Forelimb muscle (tissue), 1 donor: ENCODE measurements around the gene ECSIT. TPM values are rescaled to one million over a fixed set of nuclear protein-coding genes. Genes with fewer than 3 reads are reported as not detected.

ENCODE experiments used
- DNase-seq: peaks from one replicate; pipeline ENCODE4 v3.0.0-alpha.2; 2013; ENCODE audit warnings: low read depth
- polyA plus RNA-seq: library from polyadenylated mRNA; unstranded; fragments of 120-200 nt; gene quantifications from one replicate; pipeline ENCODE4 v1.2.1, GENCODE V29; 2013; ENCODE audit not compliant: insufficient read length

The ECSIT gene
- polyA plus RNA-seq, 1 donor, result 38.2 TPM

DNA sequence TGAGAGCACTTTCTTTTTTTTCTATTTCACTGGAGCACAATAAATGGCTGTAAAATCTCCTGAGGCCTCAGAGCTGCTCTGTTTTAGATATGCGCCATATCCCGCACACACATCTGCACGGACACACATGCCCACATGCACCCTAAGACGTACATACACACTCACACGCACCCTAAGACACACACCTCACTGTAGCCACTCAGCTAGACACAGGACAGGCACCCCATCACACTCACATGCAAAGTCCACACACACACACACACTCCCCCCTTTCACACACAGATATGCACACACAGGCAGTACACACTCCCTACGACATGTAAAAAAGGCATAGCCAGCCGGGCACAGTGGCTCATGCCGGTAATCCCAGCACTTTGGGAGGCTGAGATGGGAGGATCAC lies 21.3 kb upstream of the ECSIT start:
- no peak for DNase-seq

DNA sequence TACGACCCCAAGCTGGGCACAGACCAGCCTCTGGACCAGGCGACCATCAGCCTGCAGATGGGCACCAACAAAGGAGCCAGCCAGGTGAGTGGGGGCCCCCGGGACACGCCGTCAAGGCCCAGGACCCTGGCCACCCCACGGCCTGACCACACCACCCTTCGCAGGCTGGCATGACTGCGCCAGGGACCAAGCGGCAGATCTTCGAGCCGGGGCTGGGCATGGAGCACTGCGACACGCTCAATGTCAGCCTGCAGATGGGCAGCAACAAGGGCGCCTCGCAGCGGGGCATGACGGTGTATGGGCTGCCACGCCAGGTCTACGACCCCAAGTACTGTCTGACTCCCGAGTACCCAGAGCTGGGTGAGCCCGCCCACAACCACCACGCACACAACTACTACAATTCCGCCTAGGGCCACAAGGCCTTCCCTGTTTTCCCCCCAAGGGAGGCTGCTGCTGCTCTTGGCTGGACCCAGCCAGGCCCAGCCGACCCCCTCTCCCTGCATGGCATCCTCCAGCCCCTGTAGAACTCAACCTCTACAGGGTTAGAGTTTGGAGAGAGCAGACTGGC lies 20.5 kb upstream of the ECSIT start:
- DNase-seq, result no peak

DNA sequence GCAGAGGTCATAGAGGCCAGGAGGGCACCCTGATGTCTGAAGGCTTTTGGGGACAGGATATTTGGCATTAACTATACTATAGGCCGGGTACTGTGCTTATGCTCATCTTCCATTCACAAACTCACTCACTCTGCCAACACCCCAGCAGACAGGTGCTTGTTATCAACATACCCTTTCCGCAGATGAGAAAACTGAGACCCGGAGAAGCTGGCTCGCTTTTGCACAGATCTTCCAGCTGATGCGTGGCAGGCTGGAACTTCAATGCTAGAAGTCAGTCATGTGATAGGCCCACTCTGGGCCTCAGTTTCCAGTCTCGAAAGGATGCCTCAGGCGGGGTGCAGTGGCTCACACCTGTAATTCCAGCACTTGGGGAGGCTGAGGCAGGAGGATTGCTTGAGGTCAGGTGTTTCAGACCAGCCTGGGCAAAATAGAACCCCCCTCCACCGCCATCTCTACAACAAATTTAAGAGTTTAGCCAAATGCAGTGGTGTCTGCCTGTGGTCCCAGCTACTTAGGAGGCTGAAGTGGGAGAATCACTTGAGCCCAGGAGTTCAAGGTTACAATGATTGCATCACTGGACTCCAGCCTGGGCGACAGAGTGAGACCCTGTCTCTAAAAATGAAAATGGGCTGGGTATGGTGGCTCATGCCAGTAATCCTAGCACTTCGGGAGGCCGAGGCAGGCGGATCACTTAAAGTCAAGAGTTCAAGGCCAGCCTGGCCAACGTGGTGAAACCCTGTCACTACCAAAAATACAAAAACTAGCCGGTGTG lies 19.2 kb upstream of the ECSIT start:
- DNase-seq, result no peak

DNA sequence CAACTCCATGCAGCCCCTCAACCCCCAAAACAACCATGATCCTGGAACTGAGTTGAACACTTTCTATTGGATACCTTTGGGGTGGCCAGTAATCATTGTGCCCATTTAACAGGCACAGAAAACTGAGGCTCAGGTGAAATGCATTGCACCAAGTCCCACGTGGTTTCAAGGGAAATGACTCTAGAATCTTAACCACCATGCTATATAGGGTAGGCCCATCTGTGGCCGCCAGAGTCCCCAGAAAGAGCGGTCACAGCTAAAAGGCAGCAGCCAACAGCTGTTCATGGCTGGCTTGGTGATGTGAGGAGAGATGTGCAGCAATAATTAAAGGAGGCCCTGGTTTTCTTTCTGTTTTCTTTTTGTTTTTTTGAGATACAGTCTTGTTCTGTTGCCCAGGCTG lies 12.3 kb upstream of the ECSIT start:
- DNase-seq, result no peak

DNA sequence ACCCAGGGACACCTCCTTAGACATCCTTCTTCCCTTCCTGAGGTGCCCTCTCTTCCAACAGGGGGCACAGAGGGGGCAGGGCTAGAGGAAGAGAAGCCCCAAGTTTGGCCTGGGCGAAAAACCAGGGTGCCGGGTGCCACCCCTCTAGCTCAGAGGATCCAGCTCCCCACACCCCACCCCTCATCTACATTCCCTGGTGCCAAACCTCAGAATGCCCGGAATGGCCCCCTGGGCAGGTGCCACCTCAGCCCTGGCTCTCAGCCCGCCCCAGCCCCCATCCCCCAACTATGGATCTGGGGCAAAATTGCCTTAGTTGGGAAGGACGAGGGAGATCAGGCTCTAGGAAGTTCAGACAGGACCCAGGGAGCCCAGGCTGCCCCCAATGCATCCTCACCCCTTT lies 11.7 kb upstream of the ECSIT start:
- DNase-seq, result no peak

DNA sequence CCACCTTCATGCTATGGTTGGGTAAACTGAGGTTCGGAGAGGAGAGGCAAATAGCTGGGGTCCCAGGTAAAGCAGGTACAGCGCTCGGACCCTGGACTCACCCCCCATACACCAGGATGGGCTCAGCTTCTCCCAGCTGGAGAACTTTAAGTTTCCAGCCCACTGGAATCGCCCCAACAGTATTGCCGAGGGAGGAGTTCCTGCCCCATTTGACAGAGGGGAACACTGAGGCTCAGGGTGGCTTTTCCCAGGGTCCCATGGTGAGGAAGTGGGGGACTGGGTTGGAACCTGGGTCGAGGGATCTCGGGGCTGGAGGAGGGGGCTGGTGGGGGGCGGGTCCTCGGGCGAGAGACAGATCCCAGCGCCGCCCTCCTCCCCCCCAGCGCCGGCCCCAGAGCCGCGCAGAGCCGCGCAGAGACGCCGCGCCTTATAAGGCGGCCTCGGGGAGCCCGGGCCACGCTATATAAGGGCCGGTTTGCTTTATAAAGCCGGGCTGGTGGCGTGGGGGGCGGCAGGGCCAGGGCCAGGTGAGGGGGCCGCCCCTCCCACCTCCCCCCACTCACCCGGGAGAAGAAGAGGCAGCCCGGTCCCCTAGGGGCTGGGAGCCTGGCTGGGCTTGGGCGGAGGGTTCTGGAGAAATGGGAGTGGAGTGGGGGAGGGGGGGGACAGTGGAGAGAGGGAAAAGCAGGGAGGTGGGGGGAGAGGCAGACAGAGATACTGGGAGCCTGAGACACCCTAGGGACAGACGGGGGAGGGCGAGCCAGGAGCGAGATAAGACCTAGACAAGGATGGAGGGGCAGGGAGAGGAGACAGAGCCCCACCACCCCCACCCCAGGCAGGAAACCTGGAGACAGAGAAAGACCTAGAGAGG lies 10.8 kb upstream of the ECSIT start:
- no peak for DNase-seq

DNA sequence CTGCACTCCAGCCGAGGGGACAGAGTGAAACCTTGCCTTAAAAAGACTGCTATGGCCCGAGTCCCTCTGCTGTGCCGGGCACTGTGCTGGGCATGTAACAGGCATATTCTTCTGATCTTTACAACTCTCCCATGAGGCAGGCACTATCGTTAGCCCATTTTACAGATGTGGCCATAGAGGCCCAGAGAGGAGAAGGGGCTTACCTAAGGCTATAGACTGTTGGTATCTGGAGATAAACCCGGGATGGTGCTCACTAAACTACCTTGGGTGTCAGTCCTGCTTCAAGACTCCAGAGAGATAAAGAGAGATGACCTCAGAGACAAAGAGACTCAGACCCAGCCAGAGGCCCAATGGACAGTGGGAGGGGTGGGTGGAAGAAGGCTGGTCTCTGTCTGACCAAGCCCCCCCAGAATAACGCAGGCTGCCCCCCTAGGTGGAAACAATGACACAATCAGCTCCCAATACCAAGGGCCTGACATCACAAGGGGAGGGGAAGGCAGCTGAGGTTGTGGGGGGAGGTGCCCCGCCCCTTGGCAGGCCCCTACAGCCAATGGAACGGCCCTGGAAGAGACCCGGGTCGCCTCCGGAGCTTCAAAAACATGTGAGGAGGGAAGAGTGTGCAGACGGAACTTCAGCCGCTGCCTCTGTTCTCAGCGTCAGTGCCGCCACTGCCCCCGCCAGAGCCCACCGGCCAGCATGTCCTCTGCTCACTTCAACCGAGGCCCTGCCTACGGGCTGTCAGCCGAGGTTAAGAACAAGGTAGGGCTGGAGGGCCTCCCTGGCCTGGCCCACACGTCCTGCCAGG lies 9.5 kb upstream of the ECSIT start, which contains the start of gene CNN1:
TSS of gene CNN1 (plus strand) at position 620 of the 805 bp plus-strand sequence. CDS start at position 697, 77 bp downstream.
- DNase-seq, result no peak

DNA sequence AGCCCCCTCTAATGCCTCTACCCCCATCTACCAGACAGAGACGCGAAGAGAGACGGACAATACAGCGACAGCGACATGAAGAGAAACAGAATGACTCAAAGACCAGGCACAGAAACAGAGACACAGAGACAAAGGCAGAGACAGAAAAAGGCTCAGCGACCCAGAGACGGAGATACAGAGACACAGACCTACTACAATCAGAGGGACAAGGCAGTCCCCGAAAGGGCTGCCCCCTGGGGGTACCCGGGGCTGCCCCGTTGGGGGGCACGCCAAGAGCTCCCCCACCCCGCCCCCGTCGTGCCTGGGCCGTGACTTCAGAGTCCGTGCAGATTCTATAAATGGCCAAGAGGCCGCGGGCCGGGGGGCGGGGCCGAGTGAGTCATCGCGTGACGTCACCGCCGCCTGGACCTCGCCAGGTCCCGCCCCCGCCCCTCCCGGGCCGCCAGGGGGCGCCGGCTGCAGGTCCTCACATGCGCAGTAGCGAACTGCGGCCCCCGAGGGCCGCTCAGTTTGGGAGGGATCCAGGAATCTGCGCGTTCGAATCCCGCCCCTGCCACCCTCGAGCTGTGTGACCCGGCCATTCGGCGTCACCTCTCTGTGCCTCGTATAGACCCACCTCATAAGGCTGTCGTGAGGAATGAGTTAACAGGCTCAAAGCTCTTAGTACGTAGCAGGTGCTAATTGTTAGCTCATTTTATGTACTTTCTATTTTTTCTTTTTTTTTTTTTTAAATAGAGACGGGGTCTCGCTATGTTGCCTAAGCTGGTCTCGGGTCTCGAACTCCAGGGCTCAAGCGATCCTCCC lies 7.1 kb upstream of the ECSIT start:
- DNase-seq, result no peak

DNA sequence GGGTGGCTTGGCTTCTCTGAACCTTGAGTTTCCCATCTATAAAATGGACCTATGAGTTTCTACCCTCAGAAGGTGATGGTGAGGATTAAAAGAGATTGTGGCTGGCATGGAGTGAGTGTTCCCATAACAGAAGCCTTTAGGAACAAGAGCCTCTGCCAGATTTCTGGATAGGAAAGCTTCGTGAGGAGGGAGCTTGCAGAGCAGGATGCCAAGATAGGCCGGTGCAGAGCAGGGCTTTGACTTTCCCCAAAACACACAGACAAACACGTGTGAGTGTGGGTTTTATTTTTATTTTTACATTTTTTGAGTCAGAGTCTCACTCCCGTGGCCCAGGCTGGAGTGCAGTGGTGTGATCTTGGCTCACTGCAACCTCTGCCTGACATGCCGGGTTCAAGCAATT lies 6.0 kb upstream of the ECSIT start:
- DNase-seq, result no peak

DNA sequence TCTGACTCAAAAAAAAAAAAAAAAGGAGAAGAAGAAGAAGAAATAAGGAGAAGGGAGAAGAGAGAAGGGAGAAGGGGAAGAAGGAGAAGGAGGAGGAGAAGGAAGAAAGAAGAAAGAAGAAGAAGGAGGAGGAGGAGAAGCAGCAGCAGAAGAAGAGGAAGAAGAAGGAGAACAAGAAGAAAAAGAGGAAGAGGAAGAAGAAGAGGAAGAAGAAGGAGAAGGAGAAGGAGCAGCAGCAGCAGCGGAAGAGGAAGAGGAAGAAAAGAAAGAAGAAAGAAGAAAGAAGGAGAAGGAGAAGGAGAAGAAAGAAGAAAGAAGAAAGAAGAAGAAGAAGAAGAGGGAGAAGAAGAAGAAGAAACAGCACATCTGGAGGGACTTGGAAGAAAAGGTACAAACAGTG lies 5.6 kb upstream of the ECSIT start:
- no peak for DNase-seq

DNA sequence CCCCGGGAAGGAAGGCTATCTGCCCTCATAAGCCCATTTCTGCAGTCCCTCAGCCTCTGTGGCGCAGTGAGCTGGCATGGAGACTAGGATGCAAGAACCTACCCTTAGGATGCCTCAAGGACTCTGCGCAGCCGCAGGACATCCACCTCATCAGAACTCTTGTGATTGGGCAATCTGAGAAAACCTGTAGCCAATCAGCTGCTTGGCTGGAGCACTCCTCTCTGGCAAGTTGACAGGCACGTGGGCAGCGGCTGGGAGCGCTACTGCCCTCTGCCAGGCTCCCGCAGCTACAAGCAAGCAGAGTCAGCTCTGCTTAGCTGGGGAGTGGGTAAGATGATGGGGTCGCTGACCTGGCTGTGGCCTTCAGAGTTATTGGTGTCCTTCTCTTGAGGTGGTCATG lies 1.5 kb upstream of the ECSIT start:
- no peak for DNase-seq

DNA sequence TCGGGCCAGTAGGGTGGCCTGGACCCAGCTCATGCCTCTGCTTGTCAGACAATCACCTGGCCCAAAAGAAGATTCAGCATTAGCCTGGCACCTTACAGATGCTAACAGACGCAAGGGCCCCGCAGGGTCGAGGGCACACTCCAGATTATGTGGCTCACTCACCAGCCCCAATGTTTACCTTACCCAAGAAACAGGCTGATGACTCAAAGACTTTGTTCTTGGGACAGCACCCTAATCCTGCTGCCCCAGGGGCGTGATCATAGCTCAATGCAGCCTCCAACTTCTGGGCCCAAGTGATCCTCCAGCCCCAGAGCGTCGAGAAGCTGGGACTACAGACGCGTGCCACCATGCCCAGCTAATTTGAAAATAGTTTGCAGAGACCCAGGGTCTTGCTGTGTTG lies 9.8 kb downstream of the ECSIT start:
- no peak for DNase-seq

DNA sequence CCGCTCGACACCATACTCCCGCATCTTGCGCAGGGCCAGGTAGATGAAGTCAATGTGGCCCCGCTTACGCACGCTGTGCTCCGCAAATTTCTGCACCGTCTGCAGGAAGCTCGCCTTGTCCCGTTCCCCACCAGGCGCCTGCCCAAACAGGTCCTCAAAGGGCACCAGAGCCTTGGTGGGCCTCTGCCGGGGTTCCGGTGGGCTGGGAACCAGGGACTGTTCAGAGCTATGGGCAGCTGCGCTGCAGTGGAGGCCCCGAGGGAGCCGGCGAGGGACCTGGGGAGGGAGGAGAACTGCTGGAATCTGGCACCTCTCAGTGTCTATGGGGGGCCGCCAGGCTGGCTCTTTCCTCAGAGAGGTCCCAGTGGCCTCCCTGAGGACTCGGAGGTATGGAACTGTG lies 15.0 kb downstream of the ECSIT start:
- DNase-seq, result no peak

DNA sequence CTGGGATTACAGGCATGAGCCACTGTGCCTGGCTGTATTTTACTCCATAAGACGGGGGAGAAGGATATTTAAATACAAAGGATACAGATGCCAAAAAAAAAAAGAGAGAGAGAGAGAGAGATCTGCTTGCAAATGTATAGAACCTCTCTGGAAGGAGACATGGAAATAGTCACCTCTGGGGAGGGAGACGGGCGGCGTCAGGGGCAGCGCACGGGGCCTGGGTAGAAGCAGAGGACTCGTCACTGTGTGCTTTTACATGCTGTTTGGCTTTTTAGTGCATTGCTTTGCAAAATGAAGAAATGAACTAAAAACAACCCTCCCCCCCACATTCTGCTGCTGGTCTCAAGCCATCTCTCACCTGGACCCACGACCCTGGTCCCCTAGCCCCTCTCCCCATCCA lies 18.5 kb downstream of the ECSIT start:
- no peak for DNase-seq

DNA sequence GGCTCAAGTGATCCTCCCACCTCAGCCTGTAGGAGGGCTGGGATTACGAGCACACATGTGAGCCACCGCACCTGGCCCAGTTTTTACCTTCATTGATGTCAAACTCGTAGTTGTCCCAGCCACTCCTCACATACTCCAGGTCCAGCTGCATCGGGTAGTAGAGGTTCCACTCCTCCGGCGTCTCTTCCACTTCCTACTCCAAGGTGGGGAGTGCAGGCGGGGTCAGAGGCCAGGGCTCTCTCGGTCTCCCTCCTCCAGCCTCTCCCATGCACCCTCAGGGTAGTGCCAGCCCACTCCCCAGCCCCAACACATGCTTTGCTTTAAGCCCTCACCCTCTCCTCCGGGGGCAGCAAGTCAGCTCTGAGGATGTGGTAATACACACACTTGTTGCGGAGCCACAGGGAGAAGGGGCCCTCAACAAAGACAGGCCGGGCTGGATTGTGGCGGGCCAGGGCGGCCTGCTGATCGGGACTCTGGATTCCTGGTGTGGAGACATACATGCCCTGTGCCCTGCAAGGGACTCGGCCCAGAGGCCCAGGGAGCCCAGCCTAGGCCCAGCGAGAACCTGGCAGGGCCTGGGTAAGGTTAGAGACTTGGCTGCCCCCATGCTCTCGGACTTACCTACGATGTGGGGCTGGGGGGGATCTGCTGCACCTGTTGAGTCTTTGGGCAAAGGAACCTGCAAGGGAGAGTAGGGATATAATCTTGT lies 21.4 kb downstream of the ECSIT start:
- DNase-seq, result no peak

DNA sequence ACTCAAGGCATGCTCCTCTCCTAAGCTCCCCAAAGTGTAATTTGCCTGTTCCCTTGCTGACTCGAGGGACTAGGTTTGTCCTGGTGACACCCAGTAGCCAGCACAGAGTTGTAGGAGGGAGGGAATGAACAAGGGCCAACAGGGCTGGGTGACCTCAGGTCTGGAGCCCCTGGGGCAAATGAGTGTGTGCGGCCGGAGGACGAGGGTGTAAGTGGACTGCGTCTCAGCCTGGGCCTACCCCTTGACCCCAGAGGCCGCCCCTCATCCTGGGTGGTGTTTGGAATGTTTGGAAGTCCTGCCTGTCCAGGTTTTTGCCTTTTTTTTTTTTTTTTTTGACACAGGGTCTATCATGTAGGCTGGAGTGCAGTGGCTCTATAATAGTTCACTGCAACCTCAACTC lies 22.0 kb downstream of the ECSIT start:
- DNase-seq, result no peak

DNA sequence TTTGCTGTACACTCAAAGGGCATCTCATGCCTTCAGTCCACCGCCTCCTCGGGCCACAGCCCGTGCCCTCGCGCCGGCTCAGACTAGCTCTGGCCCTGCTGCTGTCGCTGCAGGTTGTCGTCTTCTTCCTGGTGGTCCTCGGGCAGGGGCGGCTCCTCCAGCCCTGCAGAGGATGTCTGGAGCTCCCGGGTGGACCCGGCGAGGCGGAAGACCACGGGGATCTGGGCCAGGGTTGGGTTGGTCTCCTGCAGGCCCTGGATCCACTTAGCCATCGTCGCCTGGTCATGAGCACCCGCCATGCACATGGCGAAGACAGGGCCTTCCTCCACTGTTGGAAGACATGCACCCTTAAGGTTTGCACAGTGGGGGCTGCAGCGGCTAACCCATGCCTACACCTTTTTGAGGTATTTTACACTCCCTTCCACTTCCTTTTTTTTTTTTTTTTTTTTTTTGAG lies 22.8 kb downstream of the ECSIT start:
- DNase-seq, result no peak

DNA sequence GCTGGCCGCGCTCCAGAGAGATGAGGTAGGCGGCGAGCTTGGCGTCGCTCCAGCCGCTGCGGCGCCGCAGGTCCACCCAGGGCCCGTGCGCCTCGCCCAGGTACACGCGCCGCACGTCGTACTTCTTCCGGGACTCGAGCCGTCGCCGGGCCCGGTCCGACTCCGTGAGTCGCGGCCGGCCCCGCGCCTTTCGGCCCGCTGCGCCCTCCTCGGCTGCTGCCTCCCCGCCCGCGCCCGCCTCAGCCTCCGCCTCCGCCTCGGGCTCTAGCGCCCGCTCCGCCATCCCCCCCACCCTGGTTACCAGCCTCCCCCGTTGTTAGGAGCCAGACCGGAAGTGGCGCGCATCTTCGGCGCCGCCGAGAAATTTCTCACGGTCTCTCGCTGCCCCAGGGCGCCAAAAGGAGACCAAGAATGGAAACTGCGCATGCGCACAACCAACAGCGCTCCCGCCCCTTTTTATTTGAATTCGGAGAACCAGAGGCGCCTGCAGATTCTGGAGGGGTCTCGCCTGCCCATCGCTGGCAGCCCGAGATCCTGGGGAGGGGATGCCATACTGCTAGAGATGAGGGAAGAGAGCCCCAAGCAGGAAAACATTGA lies 23.3 kb downstream of the ECSIT start, which contains the start of gene ZNF653:
TSS of gene ZNF653 (minus strand) at position 336 of the 597 bp plus-strand sequence. CDS start at position 283, 53 bp downstream.
- peak; percentile 87 for DNase-seq

DNA sequence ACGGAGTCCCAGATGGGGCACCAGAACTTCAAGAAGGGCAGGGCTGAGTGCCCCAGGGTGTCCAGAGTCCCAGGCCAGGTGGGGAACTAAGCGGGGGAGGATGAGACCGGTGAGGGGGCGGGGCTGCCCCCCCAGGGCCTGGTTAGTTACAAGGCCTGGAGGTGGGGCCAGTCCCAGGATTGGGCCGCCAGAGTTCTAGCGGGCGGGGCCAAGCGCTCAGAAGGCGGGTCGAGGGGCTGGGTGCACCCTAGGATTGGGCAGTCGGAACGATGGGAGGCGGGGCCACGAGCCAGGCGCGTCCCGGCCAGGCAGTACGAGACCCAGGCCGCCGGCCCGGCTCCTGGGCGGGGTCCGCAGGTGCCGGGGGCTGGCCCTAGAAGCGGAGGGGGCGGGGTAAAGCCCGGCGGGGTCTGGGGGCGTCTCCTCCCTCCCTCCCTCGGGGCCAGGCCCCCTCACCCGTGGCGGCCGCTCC lies 23.9 kb downstream of the ECSIT start:
- peak; percentile 67 for DNase-seq
